Osteocyte (in vitro differentiated cells): ENCODE results near the gene HOXB3. TPM values are rescaled to one million over a fixed set of nuclear protein-coding genes. Genes with fewer than 3 reads are reported as not detected.

Source experiments
- DNase-seq: peaks from one replicate; pipeline ENCODE4 v3.0.0; 2021; ENCODE audit warnings: mixed read lengths; ENCODE audit not compliant: unreplicated experiment; ENCODE audit errors: extremely low spot score
- H3K27ac Mint-ChIP-seq: one replicate; pipeline ENCODE4 v1.8.0; 2021; ENCODE audit warnings: mild to moderate bottlenecking, mixed read lengths; ENCODE audit not compliant: unreplicated experiment
- H3K27me3 Mint-ChIP-seq: one replicate; pipeline ENCODE4 v1.8.0; 2021; ENCODE audit warnings: mixed read lengths; ENCODE audit not compliant: unreplicated experiment
- H3K36me3 Mint-ChIP-seq: one replicate; pipeline ENCODE4 v1.8.0; 2021; ENCODE audit warnings: mixed read lengths; ENCODE audit not compliant: unreplicated experiment
- H3K4me1 Mint-ChIP-seq: one replicate; pipeline ENCODE4 v1.8.0; 2021; ENCODE audit warnings: mixed read lengths; ENCODE audit not compliant: unreplicated experiment
- H3K4me3 Mint-ChIP-seq: one replicate; pipeline ENCODE4 v1.8.0; 2021; ENCODE audit warnings: mild to moderate bottlenecking, moderate library complexity, mixed read lengths; ENCODE audit not compliant: unreplicated experiment
- H3K9me3 Mint-ChIP-seq: one replicate; pipeline ENCODE4 v1.8.0; 2021; ENCODE audit warnings: mixed read lengths; ENCODE audit not compliant: unreplicated experiment
- CTCF ChIP-seq: fragments of 200-600 bp; sonication (generic); IDR thresholded peaks from 2 replicates; pipeline ENCODE4 v1.5.0; 2021; ENCODE audit warnings: antibody characterized with exemption, mild to moderate bottlenecking, moderate library complexity
- total RNA-seq: library from RNA; stranded (reverse); gene quantifications from 2 replicates; pipeline ENCODE4 v1.2.1, GENCODE V29; 2021

HOXB3 gene
- total RNA-seq, 1 donor from 2014 or later: 0.46 TPM

GRCh38 chr17:48630925-48631692, 41.1 kb upstream of the HOXB3 start:
- H3K27ac Mint-ChIP-seq: no peak overlapping the region
- H3K4me3 Mint-ChIP-seq: no peak overlapping the region
- peaks cover 2% of the 10 kb centered on the region for H3K4me1 Mint-ChIP-seq
- no peak for DNase-seq
- H3K9me3 Mint-ChIP-seq: no peaks in the 10 kb centered on the region
- peaks cover 92% of the 10 kb centered on the region for H3K27me3 Mint-ChIP-seq
- TF ChIP-seq CTCF: no peak
- H3K36me3 Mint-ChIP-seq: no peaks in the 10 kb centered on the region

- Mint-ChIP-seq H3K27ac (no peak overlapping the region), H3K9me3 (no peaks in the 10 kb centered on the region), H3K36me3 (no peaks in the 10 kb centered on the region), H3K27me3 (peaks cover 88% of the 10 kb centered on the region), H3K4me3 (no peak overlapping the region), H3K4me1 (peaks cover 5% of the 10 kb centered on the region)
- TF ChIP-seq CTCF: no peak
- DNase-seq: no peak
These were observed 40.2 kb upstream of the HOXB3 start for GRCh38 chr17:48630009-48630924.

GRCh38 chr17:48629411-48629759, 39.3 kb upstream of the HOXB3 start:
- Mint-ChIP-seq H3K27me3 (peaks cover 81% of the 10 kb centered on the region), H3K36me3 (no peaks in the 10 kb centered on the region), H3K27ac (no peak overlapping the region), H3K4me1 (peaks cover 5% of the 10 kb centered on the region), H3K9me3 (no peaks in the 10 kb centered on the region), H3K4me3 (no peak overlapping the region)
- DNase-seq: no peak
- no peak for TF ChIP-seq CTCF

GRCh38 chr17:48628649-48629410, 38.8 kb upstream of the HOXB3 start:
- no peak overlapping the region for H3K4me3 Mint-ChIP-seq
- H3K36me3 Mint-ChIP-seq: no peaks in the 10 kb centered on the region
- no peak for DNase-seq
- peaks cover 82% of the 10 kb centered on the region for H3K27me3 Mint-ChIP-seq
- TF ChIP-seq CTCF: no peak
- H3K27ac Mint-ChIP-seq: no peak overlapping the region
- peaks cover 5% of the 10 kb centered on the region for H3K4me1 Mint-ChIP-seq
- H3K9me3 Mint-ChIP-seq: no peaks in the 10 kb centered on the region
